PC-3 (cell line): ENCODE measurements around the gene JADE2. TPM values are rescaled to one million over a fixed set of nuclear protein-coding genes. Genes with fewer than 3 reads are reported as not detected.

Source experiments
- ATAC-seq: fragments of 200-7000 bp; cut with Tn5 transposase; 2 replicates; pipeline ENCODE4 v1.9.1; 2020; ENCODE audit warnings: mild to moderate bottlenecking, moderate library complexity
- BruUV-seq: library from RNA; stranded (reverse); fragments of 400-500 nt; replicated peaks from 2 replicates; lab custom pipeline; 2021; lab: Mats Ljungman, UMichigan
- CTCF ChIA-PET: fragments of 300-600 bp; sonication (Branson Sonifier 250); formaldehyde crosslinking; loops from one replicate; lab custom pipeline; 2022; ENCODE audit warnings: antibody characterized with exemption; lab: Charles Lee
- POLR2A ChIA-PET: fragments of 300-600 bp; sonication (Branson Sonifier 250); formaldehyde crosslinking; loops from one replicate; lab custom pipeline; 2022; ENCODE audit warnings: antibody characterized with exemption; ENCODE audit not compliant: unreplicated experiment; lab: Charles Lee
- DNase-seq: peaks from one replicate; pipeline ENCODE4 v3.0.0-alpha.2; 2015
- H2AFZ ChIP-seq: fragments of 300-600 bp; sonication (generic); 2 replicates; pipeline ENCODE4 v1.6.0; 2016; ENCODE audit warnings: antibody characterized with exemption, low read length
- H3F3A ChIP-seq: fragments of 300-600 bp; sonication (generic); one replicate; pipeline ENCODE4 v1.6.0; 2017; ENCODE audit warnings: antibody characterized with exemption, low read length, control low read depth, mild to moderate bottlenecking; ENCODE audit not compliant: unreplicated experiment
- H3K27ac ChIP-seq: fragments of 300-600 bp; sonication (generic); 2 replicates; pipeline ENCODE4 v1.5.1; 2016; ENCODE audit warnings: mild to moderate bottlenecking, low read length
- H3K27me3 ChIP-seq: fragments of 300-600 bp; sonication (generic); 2 replicates; pipeline ENCODE4 v1.6.1; 2016; ENCODE audit warnings: low read length, mixed read lengths
- H3K36me3 ChIP-seq: fragments of 300-600 bp; sonication (generic); 2 replicates; pipeline ENCODE4 v1.6.1; 2016; ENCODE audit warnings: low read depth, mixed run types, low read length, mixed read lengths
- H3K4me1 ChIP-seq: fragments of 300-600 bp; sonication (generic); 2 replicates; pipeline ENCODE4 v1.5.1; 2016; ENCODE audit warnings: low read length; ENCODE audit not compliant: insufficient read depth
- H3K4me2 ChIP-seq: fragments of 300-600 bp; sonication (generic); 2 replicates; pipeline ENCODE4 v1.6.0; 2016; ENCODE audit warnings: low read length
- H3K4me3 ChIP-seq: fragments of 300-600 bp; sonication (generic); 2 replicates; pipeline ENCODE4 v1.5.1; 2016; ENCODE audit warnings: mild to moderate bottlenecking, low read length, mixed read lengths
- H3K79me2 ChIP-seq: fragments of 300-600 bp; sonication (generic); 2 replicates; pipeline ENCODE4 v1.6.1; 2017; ENCODE audit warnings: low read length, mixed read lengths
- H3K9ac ChIP-seq: fragments of 300-600 bp; sonication (generic); 2 replicates; pipeline ENCODE4 v1.6.0; 2016; ENCODE audit warnings: mild to moderate bottlenecking, low read length
- H3K9me2 ChIP-seq: fragments of 300-600 bp; sonication (generic); replicated peaks from 2 replicates; pipeline ENCODE4 v1.6.1; 2016; ENCODE audit warnings: mixed run types, low read length, mixed read lengths
- H3K9me3 ChIP-seq: fragments of 300-600 bp; sonication (generic); 2 replicates; pipeline ENCODE4 v1.6.1; 2016; ENCODE audit warnings: low read length, mixed read lengths
- H4K20me1 ChIP-seq: fragments of 300-600 bp; sonication (generic); 2 replicates; pipeline ENCODE4 v1.6.1; 2016; ENCODE audit warnings: low read length, mixed read lengths
- EZH2 ChIP-seq: fragments of 300-600 bp; sonication (generic); IDR thresholded peaks from one replicate; pipeline ENCODE4 v1.6.1; 2017; ENCODE audit warnings: antibody characterized with exemption, mild to moderate bottlenecking, low read length; ENCODE audit not compliant: unreplicated experiment
- EZH2phosphoT487 ChIP-seq: fragments of 300-600 bp; sonication (generic); IDR thresholded peaks from 2 replicates; pipeline ENCODE4 v1.6.1; 2018; ENCODE audit warnings: mild to moderate bottlenecking, antibody characterized with exemption, low read length, borderline replicate concordance
- intact Hi-C: fragments of 100-400 bp; cut with micrococcal nuclease; formaldehyde crosslinking; loops from 2 replicates; pipeline ENCODE4 v1.9.0; 2023
- total RNA-seq: library from RNA; depleted of rRNA; stranded (reverse); fragments of >200 nt; gene quantifications from 2 replicates; pipeline ENCODE4 v1.2.3, GENCODE V29; 2014
- TF ChIP-seq, protein P1 (sequence below): fragments of 300-600 bp; sonication (generic); conservative IDR thresholded peaks from 2 replicates; pipeline ENCODE4 v1.5.1; 2017; ENCODE audit warnings: antibody characterized with exemption, low read depth, mild to moderate bottlenecking, low read length

The JADE2 gene
- total RNA-seq, 1 experiment from 2014 or later = 33.2 TPM

DNA sequence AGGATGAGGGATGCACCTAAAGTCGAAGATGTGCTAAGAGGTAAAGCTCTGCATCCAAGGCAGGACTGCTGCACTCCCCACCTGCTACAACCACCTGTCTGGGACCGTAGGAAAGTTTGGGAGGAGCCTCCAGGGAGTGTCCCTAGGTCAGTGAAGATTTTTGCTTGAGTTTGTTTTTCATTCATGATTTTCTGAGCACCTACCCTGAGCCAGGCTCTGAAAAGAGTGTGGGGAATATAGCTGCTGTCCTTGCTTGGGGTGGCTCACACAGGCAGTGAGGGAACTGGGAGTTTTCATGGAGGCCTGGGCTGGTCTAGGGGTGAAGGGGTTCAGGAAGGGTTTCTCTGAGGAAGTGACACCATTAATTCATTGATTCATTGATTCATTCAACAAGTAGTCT, 58.3 kb downstream of the JADE2 start:
- no peaks in the 10 kb centered on the region for H3K4me1 ChIP-seq
- H3K9ac ChIP-seq = no peak overlapping the region
- CTCF ChIA-PET = no interaction called here
- H3K27ac ChIP-seq = no peak overlapping the region
- H3K36me3 ChIP-seq = no peaks in the 10 kb centered on the region; the same call in 1 of the 2 replicates
- no peak overlapping the region for H3K4me3 ChIP-seq
- no peaks in the 10 kb centered on the region for H3K9me3 ChIP-seq
- POLR2A ChIA-PET = no interaction called here
- no peaks in the 10 kb centered on the region for H3K9me2 ChIP-seq
- H3K27me3 ChIP-seq = no peaks in the 10 kb centered on the region
- H3F3A ChIP-seq = no peaks in the 10 kb centered on the region
- H4K20me1 ChIP-seq = no peaks in the 10 kb centered on the region
- intact Hi-C loops = no loop called here
- no peak for TF ChIP-seq EZH2
- TF ChIP-seq, protein P1, sequence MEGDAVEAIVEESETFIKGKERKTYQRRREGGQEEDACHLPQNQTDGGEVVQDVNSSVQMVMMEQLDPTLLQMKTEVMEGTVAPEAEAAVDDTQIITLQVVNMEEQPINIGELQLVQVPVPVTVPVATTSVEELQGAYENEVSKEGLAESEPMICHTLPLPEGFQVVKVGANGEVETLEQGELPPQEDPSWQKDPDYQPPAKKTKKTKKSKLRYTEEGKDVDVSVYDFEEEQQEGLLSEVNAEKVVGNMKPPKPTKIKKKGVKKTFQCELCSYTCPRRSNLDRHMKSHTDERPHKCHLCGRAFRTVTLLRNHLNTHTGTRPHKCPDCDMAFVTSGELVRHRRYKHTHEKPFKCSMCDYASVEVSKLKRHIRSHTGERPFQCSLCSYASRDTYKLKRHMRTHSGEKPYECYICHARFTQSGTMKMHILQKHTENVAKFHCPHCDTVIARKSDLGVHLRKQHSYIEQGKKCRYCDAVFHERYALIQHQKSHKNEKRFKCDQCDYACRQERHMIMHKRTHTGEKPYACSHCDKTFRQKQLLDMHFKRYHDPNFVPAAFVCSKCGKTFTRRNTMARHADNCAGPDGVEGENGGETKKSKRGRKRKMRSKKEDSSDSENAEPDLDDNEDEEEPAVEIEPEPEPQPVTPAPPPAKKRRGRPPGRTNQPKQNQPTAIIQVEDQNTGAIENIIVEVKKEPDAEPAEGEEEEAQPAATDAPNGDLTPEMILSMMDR = no peak
- no peak for TF ChIP-seq EZH2phosphoT487
- no TSS peak for BruUV-seq
- ATAC-seq (no peak), DNase-seq (no peak)
- no peak overlapping the region for H2AFZ ChIP-seq
- H3K79me2 ChIP-seq = no peaks in the 10 kb centered on the region
- H3K4me2 ChIP-seq = no peak overlapping the region

DNA sequence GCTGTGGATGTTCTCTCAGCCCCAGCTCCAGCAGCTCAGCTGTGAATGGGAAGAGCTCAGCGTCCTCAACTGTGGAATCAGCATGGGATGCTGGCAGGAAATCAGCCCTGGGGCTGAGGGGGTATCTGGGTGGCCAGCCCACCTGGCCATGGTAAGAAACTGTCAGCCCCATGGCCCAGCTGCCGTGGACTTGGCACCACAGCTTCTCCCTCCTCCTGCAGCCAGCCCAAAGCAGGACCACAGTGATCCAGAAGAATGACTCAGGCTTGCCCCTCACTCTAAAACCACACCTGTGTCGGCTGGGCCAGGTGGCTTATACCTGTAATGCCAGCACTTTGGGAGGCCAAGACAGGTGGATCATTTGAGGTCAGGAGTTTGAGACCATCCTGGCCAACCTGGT, 59.2 kb downstream of the JADE2 start:
- ATAC-seq = no peak
- no peaks in the 10 kb centered on the region for H3K9me3 ChIP-seq
- no TSS peak for BruUV-seq
- H3K36me3 ChIP-seq = no peaks in the 10 kb centered on the region
- ChIA-PET CTCF (no interaction called here), POLR2A (no interaction called here)
- no peaks in the 10 kb centered on the region for H3K4me1 ChIP-seq
- H4K20me1 ChIP-seq = no peaks in the 10 kb centered on the region
- no peaks in the 10 kb centered on the region for H3K27me3 ChIP-seq
- H3K79me2 ChIP-seq = no peaks in the 10 kb centered on the region
- intact Hi-C loops = loop anchor here (5.0 kb wide), 2 partner anchors 192 to 212 kb away; partner anchors contain the start of gene UBE2B
- no peak for DNase-seq
- no peak overlapping the region for H3K9ac ChIP-seq
- no peak overlapping the region for H3K4me2 ChIP-seq
- no peak overlapping the region for H3K27ac ChIP-seq
- no peak overlapping the region for H3K4me3 ChIP-seq
- H3K9me2 ChIP-seq = no peaks in the 10 kb centered on the region
- H3F3A ChIP-seq = no peaks in the 10 kb centered on the region
- TF ChIP-seq EZH2phosphoT487 (no peak), EZH2 (no peak)
- TF ChIP-seq, protein P1 = no peak
- H2AFZ ChIP-seq = no peak overlapping the region

DNA sequence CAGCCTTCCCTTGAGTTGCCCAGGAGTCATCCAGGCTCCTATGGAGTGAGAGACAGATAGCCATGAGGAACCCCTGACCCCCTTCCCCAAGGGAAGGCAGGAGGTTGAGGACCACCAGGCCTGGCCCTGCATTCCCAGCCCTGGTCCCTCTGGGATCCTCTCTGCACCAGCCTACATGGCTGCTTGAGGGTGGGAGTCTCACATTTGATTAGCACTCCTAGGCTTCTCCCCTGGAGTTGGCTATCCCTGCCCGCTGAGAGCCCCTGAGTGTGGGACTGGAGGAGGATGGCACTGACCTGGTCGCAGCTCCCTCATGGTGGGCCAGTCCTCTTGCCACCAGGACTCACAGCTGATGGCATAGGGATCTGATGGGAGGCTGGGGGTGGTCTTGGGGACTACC, 60.5 kb downstream of the JADE2 start:
- H3K9me3 ChIP-seq = no peaks in the 10 kb centered on the region
- BruUV-seq = no TSS peak
- H3K27ac ChIP-seq = no peak overlapping the region
- no peaks in the 10 kb centered on the region for H3K9me2 ChIP-seq
- CTCF ChIA-PET = no interaction called here
- no peak for TF ChIP-seq EZH2
- H3F3A ChIP-seq = no peaks in the 10 kb centered on the region
- no peak overlapping the region for H3K4me3 ChIP-seq
- no peaks in the 10 kb centered on the region for H3K27me3 ChIP-seq
- no peak overlapping the region for H2AFZ ChIP-seq
- no peaks in the 10 kb centered on the region for H3K79me2 ChIP-seq
- H3K4me2 ChIP-seq = no peak overlapping the region
- no peaks in the 10 kb centered on the region for H4K20me1 ChIP-seq
- ATAC-seq (no peak), DNase-seq (no peak)
- peaks cover 3% of the 10 kb centered on the region for H3K4me1 ChIP-seq
- no peaks in the 10 kb centered on the region for H3K36me3 ChIP-seq
- intact Hi-C loops = loop anchor here (1.0 to 5.0 kb wide), 3 partner anchors 194 to 283 kb away; partner anchors contain the start of gene UBE2B
- H3K9ac ChIP-seq = no peak overlapping the region
- POLR2A ChIA-PET = no interaction called here
